GM21723 (cell line): ENCODE measurements around the gene FBRSL1.

ENCODE experiments used
- ATAC-seq: cut with Tn5 transposase; IDR thresholded peaks from one replicate; pipeline ENCODE4 v1.9.1; 2021; ENCODE audit warnings: mild to moderate bottlenecking, moderate library complexity; ENCODE audit not compliant: unreplicated experiment

FBRSL1 gene

GRCh38 chr12:132550830-132551640 lies 61.1 kb downstream of the FBRSL1 start:
- ATAC-seq, result no peak

DNA sequence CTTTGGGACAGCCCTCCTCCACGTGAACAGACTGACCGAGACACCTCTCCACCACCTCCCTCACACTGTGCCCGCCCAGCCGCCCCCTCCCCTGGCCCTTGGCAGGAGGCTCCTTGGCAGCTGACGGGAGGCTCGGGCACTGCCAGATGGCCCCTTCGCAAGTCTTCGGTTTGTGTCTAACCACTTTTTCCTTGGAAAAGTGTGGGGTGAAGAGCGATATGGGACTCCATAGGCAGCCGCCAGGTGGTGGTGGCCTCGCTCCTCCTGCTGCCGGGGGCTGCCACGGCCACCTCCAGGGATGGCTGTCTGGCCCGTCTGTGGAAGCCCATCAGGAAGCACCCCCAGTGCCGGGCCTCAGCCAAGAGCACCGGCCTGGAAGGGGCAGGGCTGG lies 61.7 kb downstream of the FBRSL1 start:
- no peak for ATAC-seq

DNA sequence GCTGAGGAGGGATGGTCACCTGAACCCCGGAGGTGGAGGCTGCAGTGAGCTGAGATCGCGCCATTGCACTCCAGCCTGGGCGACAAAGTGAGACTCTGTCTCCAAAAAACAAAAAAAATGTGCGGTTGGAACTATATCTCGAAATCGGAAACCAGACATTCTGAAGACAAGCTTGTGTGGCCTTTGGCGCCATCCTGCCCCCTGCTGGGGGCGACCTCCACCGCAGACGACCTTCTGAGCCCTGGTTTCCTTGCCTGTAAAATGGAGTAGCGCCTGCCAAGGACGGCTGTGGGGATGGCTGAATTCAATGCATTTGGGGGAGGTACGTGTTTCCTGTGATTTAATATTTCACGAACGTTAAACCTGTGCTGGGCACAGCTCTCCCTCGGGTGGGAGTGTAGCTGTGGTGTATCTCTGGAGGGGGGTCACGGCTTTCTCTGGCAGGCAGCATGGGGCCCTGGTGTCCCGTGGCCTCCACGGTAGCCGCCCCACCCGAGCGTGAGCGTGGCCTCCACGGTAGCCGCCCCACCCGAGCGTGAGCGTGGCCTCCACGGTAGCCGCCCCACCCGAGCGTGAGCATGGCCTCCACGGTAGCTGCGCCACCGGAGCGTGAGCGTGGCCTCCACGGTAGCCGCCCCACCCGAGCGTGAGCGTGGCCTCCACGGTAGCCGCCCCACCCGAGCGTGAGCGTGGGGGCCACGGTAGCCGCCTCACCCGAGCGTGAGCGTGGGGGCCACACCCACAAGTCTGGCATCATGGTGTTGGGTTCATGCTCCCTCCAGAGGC lies 65.1 kb downstream of the FBRSL1 start:
- ATAC-seq, result no peak

- ATAC-seq, result no peak
Observed at GRCh38 chr12:132555686-132556085, 65.7 kb downstream of the FBRSL1 start.

- ATAC-seq, result no peak
Observed at GRCh38 chr12:132556216-132556615, 66.3 kb downstream of the FBRSL1 start.

DNA sequence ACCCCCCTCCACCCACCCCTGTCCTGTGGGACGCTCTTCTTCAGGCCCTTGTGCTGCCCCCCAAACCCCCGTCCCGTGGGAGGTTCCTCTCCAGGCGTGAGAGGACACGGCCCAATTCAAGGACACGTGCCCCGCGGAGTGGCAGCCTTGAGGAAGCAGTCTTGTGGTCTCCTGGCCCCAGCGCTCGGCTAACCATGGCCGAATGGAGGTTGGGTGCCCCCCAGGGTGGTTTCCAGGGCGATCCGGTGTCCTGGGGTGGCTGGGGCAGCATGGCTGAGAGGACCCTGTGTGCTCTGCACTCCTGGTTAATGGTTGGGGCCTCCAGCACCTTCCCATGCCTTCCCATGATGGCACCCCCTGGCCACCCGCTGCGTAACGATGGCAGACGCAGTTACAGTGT lies 66.8 kb downstream of the FBRSL1 start:
- ATAC-seq, result no peak

DNA sequence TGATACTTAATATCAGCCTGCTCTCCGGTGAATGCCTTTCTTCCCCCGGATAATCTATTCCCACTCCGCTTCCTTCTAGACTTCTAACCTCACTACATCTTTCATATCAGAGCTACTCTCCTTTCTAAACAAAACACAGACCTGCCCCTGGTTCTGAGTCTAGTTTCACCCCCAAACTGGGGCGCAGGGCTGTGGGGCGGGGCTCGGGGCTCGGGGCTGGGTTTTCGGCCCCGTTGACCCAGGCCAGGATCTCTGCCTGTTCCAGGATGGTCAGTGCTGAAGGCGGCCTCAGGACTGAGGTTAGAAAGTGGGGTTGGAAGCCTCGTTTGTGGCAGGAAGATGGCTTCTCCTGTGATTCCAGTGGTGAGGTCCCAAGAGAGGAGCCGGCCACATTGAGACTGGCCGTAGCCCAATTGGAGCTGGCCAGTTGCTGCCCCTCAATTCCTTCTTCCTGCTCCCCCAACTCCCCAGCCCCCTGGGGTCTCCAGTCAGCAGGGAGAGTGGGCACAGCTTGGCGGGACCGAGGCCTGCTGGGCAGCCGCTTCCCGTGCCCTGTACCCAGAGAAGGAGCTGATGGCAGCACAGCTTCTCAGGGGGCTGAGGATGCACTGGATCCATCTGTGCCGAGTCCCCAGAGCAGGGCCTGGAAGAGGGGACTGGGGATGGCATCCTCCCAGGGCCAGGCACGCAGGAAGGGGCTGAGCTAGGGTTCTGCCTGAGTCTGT lies 67.5 kb downstream of the FBRSL1 start:
- no peak for ATAC-seq

- no peak for ATAC-seq
Observed at GRCh38 chr12:132558042-132558856, 68.3 kb downstream of the FBRSL1 start.

DNA sequence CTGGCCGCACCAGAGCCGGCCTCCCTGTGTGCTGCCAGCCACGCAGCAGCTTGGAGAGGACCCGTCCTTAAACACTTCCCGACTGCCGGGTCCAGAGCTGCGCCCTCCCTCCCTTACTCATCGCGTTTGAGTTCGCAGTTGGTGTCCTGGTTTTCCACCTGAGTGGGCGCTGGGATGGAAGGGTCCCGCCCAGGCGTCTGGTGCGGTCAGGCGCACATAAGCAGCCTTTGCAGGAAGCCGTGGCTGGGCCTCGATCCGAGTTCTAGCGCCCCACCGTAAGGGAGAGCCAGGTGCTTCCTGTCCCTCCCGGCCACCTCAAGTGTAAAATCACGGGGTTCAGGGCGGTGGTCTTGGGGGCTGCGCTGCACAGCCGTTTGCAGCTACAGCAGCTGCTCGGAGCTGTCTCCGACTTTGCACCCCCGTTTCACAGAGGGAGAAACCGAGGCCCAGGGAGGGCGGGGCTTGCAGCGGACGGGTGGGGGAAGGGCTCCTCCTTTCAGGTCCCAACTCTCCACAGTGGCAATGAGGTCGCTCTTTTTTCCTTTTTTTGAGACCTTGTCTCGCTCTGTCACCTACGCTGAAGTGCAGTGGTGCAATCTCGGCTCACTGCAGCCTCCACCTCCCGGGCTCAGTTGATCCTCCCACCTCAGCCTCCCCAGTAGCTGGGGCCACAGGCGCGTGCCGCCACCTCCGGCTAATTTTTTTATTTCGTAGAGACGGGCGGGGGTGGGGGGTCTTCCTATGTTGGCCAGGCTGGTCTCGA lies 69.1 kb downstream of the FBRSL1 start:
- no peak for ATAC-seq

- no peak for ATAC-seq
Observed at GRCh38 chr12:132559652-132560363, 69.9 kb downstream of the FBRSL1 start.

- no peak for ATAC-seq
Observed at GRCh38 chr12:132560364-132560613, 70.3 kb downstream of the FBRSL1 start.

DNA sequence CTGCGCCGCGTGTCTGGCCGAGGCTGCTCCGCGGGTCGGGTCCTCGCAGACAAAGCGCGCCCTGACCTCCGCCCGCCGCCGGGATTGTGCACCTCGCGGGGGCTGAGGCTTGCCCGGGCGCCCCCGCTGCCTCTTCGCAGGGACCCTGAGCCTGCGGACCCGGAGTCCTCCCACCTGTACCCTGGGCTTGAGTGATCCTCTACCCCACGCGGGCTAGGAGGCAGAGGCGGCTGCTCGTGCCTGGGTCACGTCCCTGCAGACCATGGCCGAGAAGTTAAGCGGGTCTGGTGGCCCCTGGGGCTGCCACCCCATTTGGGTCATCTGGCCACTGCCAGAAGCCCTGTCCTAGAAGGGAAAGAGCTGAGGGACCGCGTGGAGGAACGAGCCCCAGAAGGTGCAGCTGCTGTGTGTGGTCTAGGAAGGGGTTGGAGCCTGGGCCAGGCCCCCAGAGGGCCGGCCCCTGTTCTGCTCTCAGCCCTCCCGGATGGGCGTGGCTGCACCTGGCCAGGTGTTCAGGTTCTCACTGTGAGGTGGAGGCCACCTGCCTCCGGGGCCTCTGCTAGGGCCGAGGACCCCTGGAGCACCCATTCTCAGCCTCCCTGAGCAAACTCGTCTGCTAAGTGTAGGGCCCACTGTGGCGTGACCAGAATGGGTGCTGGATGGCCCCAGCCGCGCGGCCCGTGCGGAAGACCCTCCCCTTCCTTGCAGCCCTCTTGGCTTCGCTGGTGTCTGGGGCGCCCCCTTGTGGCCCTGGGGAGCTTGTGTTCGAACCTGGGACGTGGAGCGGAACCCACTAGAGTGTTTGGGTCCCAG lies 70.9 kb downstream of the FBRSL1 start:
- ATAC-seq, result no peak
